Occipital lobe (tissue), 2 donors: ENCODE measurements around the gene PERCC1. TPM values are rescaled to one million over a fixed set of nuclear protein-coding genes. Genes with fewer than 3 reads are reported as not detected.

Source experiments
- DNase-seq: peaks from one replicate; lab custom pipeline; 2025; lab: John Stamatoyannopoulos, UW
- total RNA-seq: library from RNA; depleted of rRNA; stranded (reverse); fragments of >200 nt; gene quantifications from one replicate; pipeline ENCODE4 v1.2.3, GENCODE V29; 2014

The PERCC1 gene
- total RNA-seq, 1 donor from 2014 or later: not detected

- DNase-seq: no peak
Measured at GRCh38 chr16:1412847-1413246, 18.0 kb upstream of the PERCC1 start.

- DNase-seq: no peak
Measured at GRCh38 chr16:1413684-1414531, 17.0 kb upstream of the PERCC1 start.

GRCh38 chr16:1414532-1415260 is 16.2 kb upstream of the PERCC1 start, which contains the start of gene UNKL:
Gene UNKL (minus strand): TSS chr16:1414704. CDS start chr16:1414691, 13 bp downstream.
- DNase-seq: no peak

- DNase-seq: no peak
Measured at GRCh38 chr16:1416521-1416941, 14.3 kb upstream of the PERCC1 start.

GRCh38 chr16:1420111-1420539 is 10.8 kb upstream of the PERCC1 start:
- no peak for DNase-seq

GRCh38 chr16:1422076-1422475 is 8.8 kb upstream of the PERCC1 start:
- no peak for DNase-seq

- no peak for DNase-seq
Measured at GRCh38 chr16:1424028-1424427, 6.8 kb upstream of the PERCC1 start.

GRCh38 chr16:1425616-1426370 is 5.1 kb upstream of the PERCC1 start:
- no peak for DNase-seq

GRCh38 chr16:1426734-1427471 is 4.0 kb upstream of the PERCC1 start:
- DNase-seq: no peak

- DNase-seq: no peak
Measured at GRCh38 chr16:1427473-1428461, 3.1 kb upstream of the PERCC1 start.

- DNase-seq: no peak
Measured at GRCh38 chr16:1428511-1428910, 2.4 kb upstream of the PERCC1 start.

GRCh38 chr16:1429012-1429411 is 1.9 kb upstream of the PERCC1 start:
- DNase-seq: no peak

- DNase-seq: no peak
Measured at GRCh38 chr16:1429631-1430030, 1.2 kb upstream of the PERCC1 start.

GRCh38 chr16:1430214-1430758 is 592 bp upstream of the PERCC1 start:
- no peak for DNase-seq

GRCh38 chr16:1431497-1432270 is 806 bp downstream of the PERCC1 start:
- DNase-seq: no peak

GRCh38 chr16:1432388-1433262 is 1.7 kb downstream of the PERCC1 start:
- DNase-seq: no peak

GRCh38 chr16:1433263-1433560 is 2.3 kb downstream of the PERCC1 start:
- DNase-seq: no peak

GRCh38 chr16:1433756-1434155 is 2.9 kb downstream of the PERCC1 start:
- no peak for DNase-seq
